HEK293 (cell line): ENCODE measurements around the gene PRSS33.

Experiments
- GFI1B ChIP-seq: fragments of 450-650 bp; formaldehyde crosslinking; IDR thresholded peaks from 2 replicates; pipeline ENCODE4 v1.5.1; 2016; ENCODE audit warnings: missing biosample characterization, missing genetic modification characterization
- HIC1 ChIP-seq: fragments of 450-650 bp; formaldehyde crosslinking; IDR thresholded peaks from 2 replicates; pipeline ENCODE4 v1.5.1; 2016; ENCODE audit warnings: missing biosample characterization, missing genetic modification characterization
- KLF7 ChIP-seq: fragments of 450-650 bp; formaldehyde crosslinking; IDR thresholded peaks from 2 replicates; pipeline ENCODE4 v1.5.1; 2016; ENCODE audit warnings: missing biosample characterization, missing genetic modification characterization, borderline replicate concordance
- SP2 ChIP-seq: fragments of 450-650 bp; formaldehyde crosslinking; IDR thresholded peaks from 2 replicates; pipeline ENCODE4 v1.5.1; 2016; ENCODE audit warnings: missing biosample characterization, missing genetic modification characterization
- SP3 ChIP-seq: fragments of 450-650 bp; formaldehyde crosslinking; IDR thresholded peaks from 2 replicates; pipeline ENCODE4 v1.5.1; 2016; ENCODE audit warnings: missing biosample characterization, missing genetic modification characterization
- ZBTB17 ChIP-seq: fragments of 450-650 bp; formaldehyde crosslinking; IDR thresholded peaks from 2 replicates; pipeline ENCODE4 v1.5.1; 2016; ENCODE audit warnings: missing biosample characterization, missing genetic modification characterization
- ZBTB44 ChIP-seq: fragments of 450-650 bp; IDR thresholded peaks from 2 replicates; pipeline ENCODE4 v1.5.1; 2018; ENCODE audit warnings: missing biosample characterization, mild to moderate bottlenecking, missing genetic modification characterization
- ZBTB49 ChIP-seq: fragments of 450-650 bp; formaldehyde crosslinking; IDR thresholded peaks from 2 replicates; pipeline ENCODE4 v1.5.1; 2016; ENCODE audit warnings: missing biosample characterization, missing genetic modification characterization, low read depth
- ZBTB8A ChIP-seq: fragments of 450-650 bp; formaldehyde crosslinking; IDR thresholded peaks from 2 replicates; pipeline ENCODE4 v1.5.1; 2016; ENCODE audit warnings: missing biosample characterization, missing genetic modification characterization
- ZNF114 ChIP-seq: fragments of 450-650 bp; formaldehyde crosslinking; IDR thresholded peaks from 2 replicates; pipeline ENCODE4 v1.5.0; 2017; ENCODE audit warnings: missing biosample characterization, missing genetic modification characterization
- ZNF121 ChIP-seq: fragments of 450-650 bp; formaldehyde crosslinking; IDR thresholded peaks from 2 replicates; pipeline ENCODE4 v1.5.1; 2016; ENCODE audit warnings: missing biosample characterization, missing genetic modification characterization
- ZNF138 ChIP-seq: fragments of 450-650 bp; formaldehyde crosslinking; IDR thresholded peaks from 2 replicates; pipeline ENCODE4 v1.5.1; 2016; ENCODE audit warnings: missing biosample characterization, missing genetic modification characterization, borderline replicate concordance
- ZNF155 ChIP-seq: fragments of 450-650 bp; formaldehyde crosslinking; IDR thresholded peaks from 2 replicates; pipeline ENCODE4 v1.5.1; 2016; ENCODE audit warnings: missing biosample characterization, missing genetic modification characterization
- ZNF274 ChIP-seq, 2 experiments: fragments of 200-500 bp in 1 of 2; fragments of 450-650 bp in 1 of 2; sonication (Bioruptor generic) in 1 of 2; formaldehyde crosslinking in 1 of 2; IDR thresholded peaks; 2 replicates each; pipeline versions ENCODE4 v1.5.1 to v1.6.1; 2014 to 2016; ENCODE audit warnings: borderline replicate concordance in 1 of 2, inconsistent platforms in 1 of 2, low read length in 1 of 2, missing biosample characterization in 1 of 2, missing genetic modification characterization in 1 of 2
- ZNF366 ChIP-seq: fragments of 450-650 bp; formaldehyde crosslinking; conservative IDR thresholded peaks from 2 replicates; pipeline ENCODE4 v1.5.1; 2016; ENCODE audit warnings: missing biosample characterization, missing genetic modification characterization
- ZNF518A ChIP-seq: fragments of 450-650 bp; formaldehyde crosslinking; conservative IDR thresholded peaks from 2 replicates; pipeline ENCODE4 v1.5.1; 2016; ENCODE audit warnings: low read depth, missing biosample characterization, missing genetic modification characterization
- ZNF529 ChIP-seq: fragments of 450-650 bp; formaldehyde crosslinking; IDR thresholded peaks from 2 replicates; pipeline ENCODE4 v1.5.1; 2017; ENCODE audit warnings: missing genetic modification characterization, missing biosample characterization; ENCODE audit not compliant: insufficient replicate concordance
- ZNF561 ChIP-seq: fragments of 450-650 bp; IDR thresholded peaks from 2 replicates; pipeline ENCODE4 v1.5.1; 2018; ENCODE audit warnings: missing biosample characterization, missing genetic modification characterization, borderline replicate concordance
- ZNF621 ChIP-seq: fragments of 450-650 bp; formaldehyde crosslinking; IDR thresholded peaks from 2 replicates; pipeline ENCODE4 v1.5.1; 2017; ENCODE audit warnings: missing biosample characterization, missing genetic modification characterization
- ZNF707 ChIP-seq: fragments of 450-650 bp; formaldehyde crosslinking; IDR thresholded peaks from 2 replicates; pipeline ENCODE4 v1.5.1; 2016; ENCODE audit warnings: missing biosample characterization, missing genetic modification characterization
- ZNF76 ChIP-seq: fragments of 450-650 bp; formaldehyde crosslinking; IDR thresholded peaks from 2 replicates; pipeline ENCODE4; 2016; ENCODE audit warnings: low read depth, missing biosample characterization, missing genetic modification characterization, borderline replicate concordance
- ZNF776 ChIP-seq: fragments of 450-650 bp; formaldehyde crosslinking; IDR thresholded peaks from 2 replicates; pipeline ENCODE4 v1.5.0; 2017; ENCODE audit warnings: missing biosample characterization, missing genetic modification characterization, borderline replicate concordance
- ZNF830 ChIP-seq: fragments of 450-650 bp; IDR thresholded peaks from 2 replicates; pipeline ENCODE4 v1.5.0; 2018; ENCODE audit warnings: missing biosample characterization, missing genetic modification characterization, low read depth, mild to moderate bottlenecking, moderate library complexity
- ZSCAN30 ChIP-seq: fragments of 450-650 bp; IDR thresholded peaks from 2 replicates; pipeline ENCODE4 v1.5.1; 2018; ENCODE audit warnings: missing biosample characterization, mild to moderate bottlenecking, missing genetic modification characterization, moderate library complexity
- ZSCAN4 ChIP-seq: fragments of 450-650 bp; formaldehyde crosslinking; IDR thresholded peaks from 2 replicates; pipeline ENCODE4 v1.5.1; 2017; ENCODE audit warnings: missing biosample characterization, missing genetic modification characterization
- ZXDB ChIP-seq: fragments of 450-650 bp; formaldehyde crosslinking; IDR thresholded peaks from 2 replicates; pipeline ENCODE4 v1.5.1; 2016; ENCODE audit warnings: missing biosample characterization, missing genetic modification characterization

The PRSS33 gene

GRCh38 chr16:2835638-2836493 lies 48.5 kb upstream of the PRSS33 start (continued):
- TF ChIP-seq SP3 (peak; percentile 43), ZSCAN30 (no peak), ZBTB17 (tag by site-specific recombination) (peak; percentile 58), ZNF274 (IDR thresholded peaks at IDR 0.05; ENCODE audit: low read length) (no peak), ZNF274 (tag by site-specific recombination; IDR thresholded peaks at IDR 0.05; ENCODE audit: borderline replicate concordance) (no peak), ZNF121 (tag by site-specific recombination) (no peak), ZBTB49 (tag by site-specific recombination) (no peak), KLF7 (tag by site-specific recombination) (no peak), ZNF114 (tag by site-specific recombination) (no peak), ZNF366 (tag by site-specific recombination) (peak; percentile 86), ZNF561 (tag by site-specific recombination) (no peak), ZNF529 (tag by site-specific recombination) (no peak), ZNF776 (no peak), ZXDB (tag by site-specific recombination) (0 out of 2 replicates have a peak, but pooled peaks have one; percentile 46), ZNF518A (tag by site-specific recombination) (no peak), ZSCAN4 (no peak), ZBTB8A (no peak), ZNF707 (tag by site-specific recombination) (no peak), ZNF138 (tag by site-specific recombination) (no peak), ZNF76 (tag by site-specific recombination) (peak; percentile 56; the same call in 1 of the 2 replicates), SP2 (tag by site-specific recombination) (peak; percentile 50), ZBTB44 (tag by site-specific recombination) (no peak), ZNF155 (tag by site-specific recombination) (no peak), ZNF621 (tag by site-specific recombination) (no peak), GFI1B (no peak), HIC1 (peak; percentile 81), ZNF830 (tag by site-specific recombination) (no peak)
